Loucy (cell line): ENCODE measurements around the gene BCL3.

Experiments
- H2AFZ ChIP-seq: fragments of 200-600 bp; sonication (generic); 2 replicates; pipeline ENCODE4 v1.6.0; 2016; ENCODE audit warnings: antibody characterized with exemption, mild to moderate bottlenecking, low read length, moderate library complexity
- H3F3A ChIP-seq: fragments of 200-600 bp; 2 replicates; pipeline ENCODE4 v1.6.0; 2016; ENCODE audit warnings: antibody characterized with exemption, low read depth, mild to moderate bottlenecking
- H3K27me3 ChIP-seq: fragments of 200-600 bp; sonication (generic); 2 replicates; pipeline ENCODE4 v1.6.1; 2014; ENCODE audit warnings: low read length, mild to moderate bottlenecking; ENCODE audit not compliant: insufficient read depth, poor library complexity, severe bottlenecking
- H3K36me3 ChIP-seq: fragments of 200-600 bp; sonication (generic); 2 replicates; pipeline ENCODE4 v1.6.1; 2016; ENCODE audit warnings: low read length; ENCODE audit not compliant: insufficient read depth
- H3K4me1 ChIP-seq: fragments of 200-600 bp; sonication (generic); 2 replicates; pipeline ENCODE4 v1.5.1; 2014; ENCODE audit warnings: low read length, mild to moderate bottlenecking; ENCODE audit not compliant: insufficient read depth, poor library complexity, severe bottlenecking
- H3K4me2 ChIP-seq: fragments of 200-600 bp; sonication (generic); 2 replicates; pipeline ENCODE4 v1.6.0; 2014; ENCODE audit warnings: antibody characterized with exemption, low read length, low read depth, mild to moderate bottlenecking; ENCODE audit not compliant: poor library complexity, severe bottlenecking
- H3K4me3 ChIP-seq: fragments of 200-600 bp; sonication (generic); 2 replicates; pipeline ENCODE4 v1.5.1; 2014; ENCODE audit warnings: low read length, mild to moderate bottlenecking, mixed read lengths; ENCODE audit not compliant: poor library complexity, severe bottlenecking
- H3K79me2 ChIP-seq: fragments of 200-600 bp; sonication (generic); 2 replicates; pipeline ENCODE4 v1.6.1; 2014; ENCODE audit warnings: low read length; ENCODE audit not compliant: insufficient read depth
- H3K9ac ChIP-seq: fragments of 200-600 bp; sonication (generic); 2 replicates; pipeline ENCODE4 v1.6.0; 2014; ENCODE audit warnings: mild to moderate bottlenecking, low read depth, low read length, moderate library complexity; ENCODE audit not compliant: poor library complexity, severe bottlenecking
- H3K9me2 ChIP-seq: fragments of 200-600 bp; sonication (generic); replicated peaks from 2 replicates; pipeline ENCODE4 v1.6.1; 2016; ENCODE audit warnings: low read depth, low read length, mixed read lengths
- H3K9me3 ChIP-seq: fragments of 200-600 bp; sonication (generic); 2 replicates; pipeline ENCODE4 v1.6.1; 2014; ENCODE audit warnings: mild to moderate bottlenecking, antibody characterized with exemption, low read length, low read depth; ENCODE audit not compliant: insufficient read depth
- H4K20me1 ChIP-seq: fragments of 200-600 bp; sonication (generic); 2 replicates; pipeline ENCODE4 v1.6.0; 2014; ENCODE audit warnings: antibody characterized with exemption, low read length, mild to moderate bottlenecking; ENCODE audit not compliant: insufficient read depth, poor library complexity, severe bottlenecking
- EZH2phosphoT487 ChIP-seq: fragments of 200-600 bp; IDR thresholded peaks from 2 replicates; pipeline ENCODE4 v1.6.1; 2018; ENCODE audit warnings: antibody characterized with exemption, mild to moderate bottlenecking, moderate library complexity, borderline replicate concordance
- TF ChIP-seq, protein P1 (sequence below): fragments of 200-600 bp; sonication (generic); conservative IDR thresholded peaks from 2 replicates; pipeline ENCODE4 v1.5.1; 2014; ENCODE audit warnings: mild to moderate bottlenecking, antibody characterized with exemption, low read length

Gene BCL3

DNA sequence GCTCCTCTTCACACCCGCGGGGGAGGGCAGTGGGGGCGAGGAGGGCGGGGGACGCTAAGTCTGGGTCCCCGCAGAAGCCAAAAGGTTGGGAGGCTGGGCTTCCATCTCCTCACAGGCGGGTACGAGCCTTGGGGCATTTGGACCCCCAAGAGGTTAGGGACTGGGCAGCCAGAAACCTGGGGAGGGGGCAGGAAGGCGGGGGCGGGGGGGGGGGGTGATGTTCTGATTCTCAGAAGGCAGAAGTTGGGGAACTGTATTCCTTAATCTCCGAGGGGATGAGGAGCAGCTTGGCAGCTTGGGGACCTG is 5.1 kb downstream of the BCL3 start:
- H3K27me3 ChIP-seq, result no peaks in the 10 kb centered on the region
- peaks cover 40% of the 10 kb centered on the region for H3K4me1 ChIP-seq
- H3K79me2 ChIP-seq, result peaks cover 12% of the 10 kb centered on the region; the same call in 1 of the 2 replicates
- H3K9me3 ChIP-seq, result no peaks in the 10 kb centered on the region
- H3K9me2 ChIP-seq, result no peaks in the 10 kb centered on the region
- H3F3A ChIP-seq, result peaks cover 4% of the 10 kb centered on the region; the same call in 1 of the 2 replicates
- peak overlapping the region; percentile 90 for H3K4me2 ChIP-seq
- peaks cover 4% of the 10 kb centered on the region for H4K20me1 ChIP-seq
- peak overlapping the region; percentile 13; the same call in 1 of the 2 replicates for H2AFZ ChIP-seq
- no peaks in the 10 kb centered on the region for H3K36me3 ChIP-seq
- peak overlapping the region; percentile 82 for H3K4me3 ChIP-seq
- peak overlapping the region; percentile 82 for H3K9ac ChIP-seq
- TF ChIP-seq, protein P1, sequence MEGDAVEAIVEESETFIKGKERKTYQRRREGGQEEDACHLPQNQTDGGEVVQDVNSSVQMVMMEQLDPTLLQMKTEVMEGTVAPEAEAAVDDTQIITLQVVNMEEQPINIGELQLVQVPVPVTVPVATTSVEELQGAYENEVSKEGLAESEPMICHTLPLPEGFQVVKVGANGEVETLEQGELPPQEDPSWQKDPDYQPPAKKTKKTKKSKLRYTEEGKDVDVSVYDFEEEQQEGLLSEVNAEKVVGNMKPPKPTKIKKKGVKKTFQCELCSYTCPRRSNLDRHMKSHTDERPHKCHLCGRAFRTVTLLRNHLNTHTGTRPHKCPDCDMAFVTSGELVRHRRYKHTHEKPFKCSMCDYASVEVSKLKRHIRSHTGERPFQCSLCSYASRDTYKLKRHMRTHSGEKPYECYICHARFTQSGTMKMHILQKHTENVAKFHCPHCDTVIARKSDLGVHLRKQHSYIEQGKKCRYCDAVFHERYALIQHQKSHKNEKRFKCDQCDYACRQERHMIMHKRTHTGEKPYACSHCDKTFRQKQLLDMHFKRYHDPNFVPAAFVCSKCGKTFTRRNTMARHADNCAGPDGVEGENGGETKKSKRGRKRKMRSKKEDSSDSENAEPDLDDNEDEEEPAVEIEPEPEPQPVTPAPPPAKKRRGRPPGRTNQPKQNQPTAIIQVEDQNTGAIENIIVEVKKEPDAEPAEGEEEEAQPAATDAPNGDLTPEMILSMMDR, result no peak
- TF ChIP-seq EZH2phosphoT487, result no peak

DNA sequence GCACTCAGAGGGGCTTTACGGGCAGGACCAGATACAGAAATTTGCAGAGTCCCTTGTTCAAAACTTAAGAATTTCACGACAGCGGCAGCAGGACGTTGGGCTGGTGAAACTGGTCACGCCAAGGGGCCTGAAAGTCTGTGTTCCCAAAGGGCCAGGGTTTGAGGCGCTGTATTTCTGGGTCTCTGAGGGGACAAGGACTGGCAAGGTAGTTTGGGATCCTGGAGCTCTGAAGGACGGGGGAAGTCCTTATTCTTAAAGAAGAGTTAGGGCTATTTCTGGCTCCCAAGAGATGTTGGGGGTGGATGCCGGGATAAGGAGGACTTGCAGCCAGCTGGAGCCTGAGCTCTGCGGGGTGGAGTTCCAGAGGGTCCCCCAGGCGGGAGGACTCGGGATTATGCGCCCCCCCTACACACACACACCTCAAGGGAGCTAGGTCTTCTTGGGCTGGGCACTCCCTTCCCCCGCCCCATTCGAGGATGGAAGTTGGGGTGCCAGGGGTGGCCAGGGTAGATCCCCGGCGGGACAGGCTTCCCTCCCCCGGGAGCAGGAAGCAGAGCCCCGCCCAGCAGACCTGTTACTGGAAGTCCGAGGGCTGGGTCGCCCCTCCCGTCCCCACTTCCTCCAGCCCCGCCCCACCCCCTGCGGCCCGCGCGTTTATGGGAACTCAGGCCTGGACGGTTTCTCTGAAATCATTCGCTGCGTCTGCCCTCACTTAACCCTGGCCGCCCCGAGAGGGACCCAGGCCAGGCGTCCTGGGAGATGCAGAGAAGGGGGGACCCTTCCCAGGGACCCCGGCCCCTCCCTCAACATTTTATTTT is 5.6 kb downstream of the BCL3 start:
- Histone ChIP-seq H3F3A (peaks cover 4% of the 10 kb centered on the region; the same call in 1 of the 2 replicates), H2AFZ (peak overlapping the region; percentile 13; the same call in 1 of the 2 replicates), H3K79me2 (peaks cover 10% of the 10 kb centered on the region; the same call in 1 of the 2 replicates), H3K27me3 (no peaks in the 10 kb centered on the region), H4K20me1 (peaks cover 4% of the 10 kb centered on the region), H3K4me3 (peak overlapping the region; percentile 82), H3K9me3 (no peaks in the 10 kb centered on the region), H3K36me3 (no peaks in the 10 kb centered on the region), H3K9me2 (no peaks in the 10 kb centered on the region), H3K4me2 (peak overlapping the region; percentile 90), H3K9ac (peak overlapping the region; percentile 82), H3K4me1 (peaks cover 38% of the 10 kb centered on the region)
- TF ChIP-seq, protein P1, result no peak
- TF ChIP-seq EZH2phosphoT487, result no peak

DNA sequence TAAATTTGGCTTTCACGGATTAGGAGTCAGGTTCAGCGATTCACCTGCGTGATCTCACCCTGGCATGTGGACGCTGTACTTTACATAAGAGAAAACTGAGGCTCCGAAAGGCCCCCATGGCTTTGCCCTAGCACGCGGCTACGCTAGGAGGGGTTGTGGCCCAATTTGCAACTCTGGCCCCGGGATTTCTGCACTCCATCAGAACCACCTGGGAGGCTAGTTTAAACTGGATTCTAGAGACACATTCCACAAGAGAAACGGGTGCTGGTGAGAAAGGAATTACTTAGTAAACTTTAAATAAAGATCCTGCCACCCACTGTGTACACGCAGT is 6.2 kb downstream of the BCL3 start:
- H3K4me2 ChIP-seq, result peak overlapping the region; percentile 90
- peaks cover 32% of the 10 kb centered on the region for H3K4me1 ChIP-seq
- TF ChIP-seq, protein P1, result no peak
- TF ChIP-seq EZH2phosphoT487, result no peak
- no peaks in the 10 kb centered on the region for H3K27me3 ChIP-seq
- peaks cover 4% of the 10 kb centered on the region; the same call in 1 of the 2 replicates for H3K79me2 ChIP-seq
- no peak overlapping the region for H2AFZ ChIP-seq
- H3K9me3 ChIP-seq, result no peaks in the 10 kb centered on the region
- peak overlapping the region; percentile 82 for H3K4me3 ChIP-seq
- H3K9me2 ChIP-seq, result no peaks in the 10 kb centered on the region
- H3K9ac ChIP-seq, result peak overlapping the region; percentile 82
- peaks cover 4% of the 10 kb centered on the region for H4K20me1 ChIP-seq
- no peaks in the 10 kb centered on the region for H3K36me3 ChIP-seq
- peaks cover 3% of the 10 kb centered on the region; the same call in 1 of the 2 replicates for H3F3A ChIP-seq
